ENCODE measurements around the gene NVL. TPM values are rescaled to one million over a fixed set of nuclear protein-coding genes. Genes with fewer than 3 reads are reported as not detected.

The NVL gene
- total RNA-seq, 1 experiment from 2014 or later: 45.0 TPM

DNA sequence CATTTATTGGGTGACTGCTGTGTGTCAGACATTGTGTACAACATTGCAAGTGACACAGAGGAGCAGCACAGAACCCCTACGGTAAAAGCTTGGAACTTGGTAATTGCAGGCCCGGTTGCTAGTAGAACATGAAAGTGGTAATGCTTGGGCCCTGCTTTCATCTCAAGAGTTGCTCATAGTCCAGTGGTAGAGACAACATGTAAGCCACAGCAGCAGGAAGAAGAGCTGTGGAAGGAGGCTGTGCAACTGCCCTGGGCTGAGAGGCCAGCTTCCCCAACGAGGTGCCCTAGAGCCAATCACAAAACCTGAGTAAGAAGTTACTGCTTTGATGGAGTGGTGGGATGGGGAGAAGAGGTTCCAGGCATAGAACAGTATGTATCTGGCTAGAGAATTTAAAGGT lies 45.1 kb upstream of the NVL start:
- Mint-ChIP-seq H3K27ac (ENCODE audit: unreplicated experiment) (no peak overlapping the region), H3K9me3 (ENCODE audit: unreplicated experiment) (no peaks in the 10 kb centered on the region), H3K4me3 (ENCODE audit: unreplicated experiment) (no peak overlapping the region), H3K4me1 (ENCODE audit: low read depth, unreplicated experiment) (peaks cover 4% of the 10 kb centered on the region), H3K36me3 (ENCODE audit: insufficient read depth, unreplicated experiment) (peaks cover 89% of the 10 kb centered on the region), H3K27me3 (ENCODE audit: insufficient read depth, unreplicated experiment) (no peaks in the 10 kb centered on the region)
- CTCF ChIA-PET: no interaction called here
- Histone ChIP-seq H3K9me3 (no peaks in the 10 kb centered on the region), H3K36me3 (ENCODE audit: control insufficient read depth, insufficient read depth, low read length) (peaks cover 4% of the 10 kb centered on the region; the same call in 1 of the 2 replicates), H3K27me3 (replicated peaks; ENCODE audit: control insufficient read depth, insufficient read depth, low read length) (no peaks in the 10 kb centered on the region), H3K4me1 (no peaks in the 10 kb centered on the region), H3K4me3 (ENCODE audit: low read depth, low read length) (no peak overlapping the region)
- DNase-seq: no peak
- no TSS peak for BruUV-seq (replicated peaks)
- TF ChIP-seq, protein P1, sequence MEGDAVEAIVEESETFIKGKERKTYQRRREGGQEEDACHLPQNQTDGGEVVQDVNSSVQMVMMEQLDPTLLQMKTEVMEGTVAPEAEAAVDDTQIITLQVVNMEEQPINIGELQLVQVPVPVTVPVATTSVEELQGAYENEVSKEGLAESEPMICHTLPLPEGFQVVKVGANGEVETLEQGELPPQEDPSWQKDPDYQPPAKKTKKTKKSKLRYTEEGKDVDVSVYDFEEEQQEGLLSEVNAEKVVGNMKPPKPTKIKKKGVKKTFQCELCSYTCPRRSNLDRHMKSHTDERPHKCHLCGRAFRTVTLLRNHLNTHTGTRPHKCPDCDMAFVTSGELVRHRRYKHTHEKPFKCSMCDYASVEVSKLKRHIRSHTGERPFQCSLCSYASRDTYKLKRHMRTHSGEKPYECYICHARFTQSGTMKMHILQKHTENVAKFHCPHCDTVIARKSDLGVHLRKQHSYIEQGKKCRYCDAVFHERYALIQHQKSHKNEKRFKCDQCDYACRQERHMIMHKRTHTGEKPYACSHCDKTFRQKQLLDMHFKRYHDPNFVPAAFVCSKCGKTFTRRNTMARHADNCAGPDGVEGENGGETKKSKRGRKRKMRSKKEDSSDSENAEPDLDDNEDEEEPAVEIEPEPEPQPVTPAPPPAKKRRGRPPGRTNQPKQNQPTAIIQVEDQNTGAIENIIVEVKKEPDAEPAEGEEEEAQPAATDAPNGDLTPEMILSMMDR (IDR thresholded peaks at IDR 0.05; ENCODE audit: insufficient read depth in 1 of 2, low read depth in 1 of 2, low read length in 1 of 2, severe bottlenecking in 1 of 2, unreplicated experiment in 1 of 2): no peak
- intact Hi-C loops (cut with micrococcal nuclease; ENCODE audit: unreplicated experiment): no loop called here
- POLR2A ChIA-PET: no interaction called here

DNA sequence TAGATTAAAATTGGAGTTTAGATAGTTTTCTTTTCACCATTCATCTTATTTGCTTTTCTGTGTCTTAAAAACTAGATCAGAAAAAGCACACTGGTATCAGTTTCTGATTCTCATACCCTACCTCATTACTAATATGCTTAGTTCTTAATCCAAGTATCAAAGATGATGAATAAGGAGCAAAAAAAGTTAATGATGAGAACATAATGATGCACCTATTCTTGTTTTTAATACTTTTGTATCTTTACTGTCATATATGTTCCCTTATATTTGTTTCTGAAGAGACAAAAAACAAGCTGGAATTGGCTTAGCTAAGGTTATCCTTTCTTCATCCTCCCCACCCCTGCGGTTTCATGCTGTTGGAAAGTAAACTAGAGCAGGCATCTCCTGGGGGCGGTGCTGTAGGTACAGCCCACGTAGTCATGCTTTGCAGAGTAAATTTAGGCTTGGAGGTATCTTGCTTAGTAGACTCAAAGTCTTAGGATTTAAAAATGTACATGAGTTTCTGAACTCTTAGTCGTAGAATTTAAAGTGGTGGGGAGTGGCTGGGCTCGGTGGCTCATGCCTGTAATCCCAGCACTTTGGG lies 43.1 kb upstream of the NVL start:
- H3K4me1 Mint-ChIP-seq (ENCODE audit: low read depth, unreplicated experiment): peaks cover 4% of the 10 kb centered on the region
- intact Hi-C loops (cut with micrococcal nuclease; ENCODE audit: unreplicated experiment): no loop called here
- Histone ChIP-seq H3K4me1 (no peaks in the 10 kb centered on the region), H3K9me3 (no peaks in the 10 kb centered on the region), H3K27me3 (replicated peaks; ENCODE audit: control insufficient read depth, insufficient read depth, low read length) (no peaks in the 10 kb centered on the region), H3K36me3 (ENCODE audit: control insufficient read depth, insufficient read depth, low read length) (peaks cover 4% of the 10 kb centered on the region; the same call in 1 of the 2 replicates), H3K4me3 (ENCODE audit: low read depth, low read length) (no peak overlapping the region)
- POLR2A ChIA-PET: no interaction called here
- CTCF ChIA-PET: no interaction called here
- H3K4me3 Mint-ChIP-seq (ENCODE audit: unreplicated experiment): no peak overlapping the region
- no peaks in the 10 kb centered on the region for H3K27me3 Mint-ChIP-seq (ENCODE audit: insufficient read depth, unreplicated experiment)
- H3K36me3 Mint-ChIP-seq (ENCODE audit: insufficient read depth, unreplicated experiment): peaks cover 89% of the 10 kb centered on the region
- TF ChIP-seq, protein P1 (IDR thresholded peaks at IDR 0.05; ENCODE audit: insufficient read depth in 1 of 2, low read depth in 1 of 2, low read length in 1 of 2, severe bottlenecking in 1 of 2, unreplicated experiment in 1 of 2): no peak
- DNase-seq: no peak
- no peak overlapping the region for H3K27ac Mint-ChIP-seq (ENCODE audit: unreplicated experiment)
- H3K9me3 Mint-ChIP-seq (ENCODE audit: unreplicated experiment): no peaks in the 10 kb centered on the region
- BruUV-seq (replicated peaks): no TSS peak

DNA sequence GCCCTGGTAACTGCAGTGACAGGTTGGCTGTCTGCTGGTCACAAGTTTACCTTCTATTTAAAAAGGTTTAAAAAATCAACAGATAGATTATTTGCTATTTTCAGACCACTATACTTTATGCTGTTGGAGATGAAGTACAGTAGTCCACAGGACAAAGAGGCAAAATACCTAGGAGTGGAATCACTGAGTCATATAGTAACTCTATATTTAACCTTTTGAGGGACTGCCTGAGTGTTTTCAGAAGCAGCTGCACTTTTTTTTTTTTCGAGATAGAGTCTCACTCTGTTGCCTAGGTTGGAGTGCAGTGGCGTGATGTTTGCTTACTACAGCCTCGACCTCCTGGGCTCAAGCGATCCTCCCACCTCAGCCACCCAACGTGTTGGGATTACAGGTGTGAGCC lies 38.4 kb upstream of the NVL start:
- Histone ChIP-seq H3K36me3 (ENCODE audit: control insufficient read depth, insufficient read depth, low read length) (peaks cover 2% of the 10 kb centered on the region; the same call in 1 of the 2 replicates), H3K4me1 (no peaks in the 10 kb centered on the region), H3K4me3 (ENCODE audit: low read depth, low read length) (no peak overlapping the region), H3K27me3 (replicated peaks; ENCODE audit: control insufficient read depth, insufficient read depth, low read length) (no peaks in the 10 kb centered on the region), H3K9me3 (no peaks in the 10 kb centered on the region)
- Mint-ChIP-seq H3K4me1 (ENCODE audit: low read depth, unreplicated experiment) (no peaks in the 10 kb centered on the region), H3K36me3 (ENCODE audit: insufficient read depth, unreplicated experiment) (peaks cover 83% of the 10 kb centered on the region), H3K27ac (ENCODE audit: unreplicated experiment) (no peak overlapping the region), H3K9me3 (ENCODE audit: unreplicated experiment) (no peaks in the 10 kb centered on the region), H3K27me3 (ENCODE audit: insufficient read depth, unreplicated experiment) (no peaks in the 10 kb centered on the region), H3K4me3 (ENCODE audit: unreplicated experiment) (no peak overlapping the region)
- DNase-seq: no peak
- intact Hi-C loops (cut with micrococcal nuclease; ENCODE audit: unreplicated experiment): no loop called here
- TF ChIP-seq, protein P1 (IDR thresholded peaks at IDR 0.05; ENCODE audit: insufficient read depth in 1 of 2, low read depth in 1 of 2, low read length in 1 of 2, severe bottlenecking in 1 of 2, unreplicated experiment in 1 of 2): no peak
- CTCF ChIA-PET: no interaction called here
- POLR2A ChIA-PET: no interaction called here
- BruUV-seq (replicated peaks): no TSS peak

Data from Caco-2 (cell line).